NCI-H1417 treated with DMSO at 0.1 percent for 48 hours (cell line): ENCODE data around the gene USE1.

Experiments
- DNase-seq: peaks from one replicate; lab custom pipeline; 2025; lab: John Stamatoyannopoulos, UW

The USE1 gene

DNA sequence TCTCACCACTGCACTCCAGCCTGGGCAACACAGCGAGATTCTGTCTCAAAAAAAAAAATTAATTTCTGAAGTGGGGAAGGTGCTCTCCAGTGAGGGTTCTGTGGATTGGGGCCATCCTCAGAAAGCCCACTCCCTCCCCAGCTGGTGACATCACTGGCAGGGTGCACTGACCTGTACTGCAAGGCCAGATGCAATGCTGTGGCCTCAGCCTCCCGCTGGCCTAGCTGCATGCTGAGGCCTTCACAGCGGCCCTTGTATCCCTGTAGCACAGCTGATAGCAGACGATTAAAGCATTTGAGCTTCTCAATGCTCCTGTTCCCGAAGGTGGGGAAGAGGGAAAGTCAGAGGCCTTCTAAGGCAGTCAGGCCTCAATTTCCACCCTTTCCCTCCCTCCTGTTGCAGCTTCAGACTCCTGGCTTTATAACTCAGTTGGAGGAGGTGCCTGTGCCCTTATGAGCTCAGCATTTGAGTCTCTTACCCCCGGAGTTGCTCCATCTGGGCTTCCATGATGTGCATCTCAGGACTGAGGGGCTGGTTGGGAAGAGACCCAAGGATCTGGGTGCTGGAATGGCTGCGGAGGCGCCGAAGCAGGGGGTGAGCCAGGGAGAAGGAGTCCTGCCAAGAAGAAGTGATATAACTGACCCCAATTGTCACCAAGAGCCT lies 44.1 kb downstream of the USE1 start:
- DNase-seq, result no peak

DNA sequence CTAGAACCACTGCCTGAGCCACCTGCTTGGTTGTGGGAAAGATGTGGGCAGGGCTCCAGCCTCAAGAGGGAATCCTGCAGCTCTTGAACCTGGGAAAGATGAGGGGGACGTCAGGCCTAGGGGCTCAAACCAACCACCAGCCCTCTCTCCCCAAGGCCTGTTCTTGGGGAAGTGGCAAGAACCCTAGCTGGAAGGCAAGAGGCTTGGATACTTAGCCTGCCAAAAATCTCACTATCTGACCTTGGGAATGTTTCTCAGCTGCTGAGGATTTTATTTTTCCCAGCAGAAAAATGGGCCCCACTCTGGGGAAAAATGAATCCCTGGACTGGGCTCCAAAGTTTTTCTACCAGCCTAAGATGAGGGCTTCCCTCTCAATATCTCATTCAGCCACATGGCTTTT lies 44.8 kb downstream of the USE1 start:
- no peak for DNase-seq

GRCh38 chr19:17260842-17261325 lies 45.7 kb downstream of the USE1 start:
- no peak for DNase-seq

DNA sequence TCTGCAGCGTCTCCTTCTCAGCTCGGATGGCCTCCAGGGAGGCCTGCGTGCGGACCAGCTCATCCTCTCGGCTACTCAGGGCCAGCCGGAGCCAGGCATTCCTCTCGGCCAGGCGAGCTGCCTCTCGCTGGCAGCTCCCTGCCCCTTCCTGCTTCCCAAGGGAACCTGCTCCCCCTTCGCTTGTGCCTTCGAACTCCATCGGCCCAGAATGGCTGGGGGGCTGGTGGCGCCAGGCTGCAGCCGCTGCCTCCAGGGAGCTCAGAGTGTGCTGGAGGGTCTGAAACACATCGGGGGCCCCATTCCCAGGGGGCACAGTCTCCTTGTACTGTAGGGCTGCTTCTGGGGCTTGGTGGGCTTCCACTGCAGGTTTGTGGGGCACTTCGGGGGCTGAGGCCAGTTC lies 47.4 kb downstream of the USE1 start:
- no peak for DNase-seq

- DNase-seq, result no peak
Observed at GRCh38 chr19:17263712-17264640, 48.8 kb downstream of the USE1 start.

DNA sequence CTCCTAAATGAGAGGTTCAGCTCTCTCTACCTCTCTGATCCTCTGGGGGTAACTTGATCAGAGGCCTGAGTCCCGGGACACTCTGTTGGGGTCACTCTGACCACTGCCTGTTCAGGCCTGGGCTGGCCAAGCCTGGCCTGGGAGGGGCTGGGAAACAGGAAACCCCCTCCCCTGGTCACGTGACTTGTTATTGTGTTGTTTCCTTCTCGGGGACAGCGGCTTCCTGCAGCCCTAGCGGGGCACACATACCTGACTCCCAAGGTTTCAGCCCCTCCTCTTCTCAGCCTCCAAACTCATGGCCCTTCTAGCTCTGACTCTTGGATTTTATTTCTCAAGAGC lies 49.5 kb downstream of the USE1 start, which contains the start of gene USHBP1:
USHBP1 (minus strand) TSS at position 105 of the 339 bp plus-strand sequence. CDS start 446 bp downstream, outside the sequence.
- no peak for DNase-seq

- no peak for DNase-seq
Observed at GRCh38 chr19:17266026-17266425, 50.9 kb downstream of the USE1 start.

DNA sequence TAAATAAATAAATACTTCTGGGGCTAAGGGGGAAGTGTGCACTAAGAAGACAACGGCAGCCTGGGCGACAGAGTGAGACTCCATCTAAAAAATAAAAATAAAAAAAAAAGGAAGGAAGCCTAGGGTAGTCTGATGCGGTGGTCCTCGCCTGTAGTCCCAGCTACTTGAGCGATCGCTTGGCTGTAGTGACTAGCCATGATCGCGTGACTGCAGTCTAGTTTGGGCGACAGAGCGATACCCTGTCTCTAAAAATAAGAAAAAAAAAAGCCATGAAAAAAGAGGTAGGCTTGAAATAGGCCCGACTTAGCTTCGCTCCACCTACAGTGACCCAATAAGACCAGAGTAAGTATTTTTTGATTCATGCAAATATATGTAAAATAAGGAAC lies 51.4 kb downstream of the USE1 start:
- no peak for DNase-seq

GRCh38 chr19:17266975-17267788 lies 52.0 kb downstream of the USE1 start, which contains the start of gene BABAM1:
Gene BABAM1 (plus strand): TSS chr19:17267443. CDS start chr19:17268807, 1,364 bp downstream.
- DNase-seq, result peak; percentile 82

DNA sequence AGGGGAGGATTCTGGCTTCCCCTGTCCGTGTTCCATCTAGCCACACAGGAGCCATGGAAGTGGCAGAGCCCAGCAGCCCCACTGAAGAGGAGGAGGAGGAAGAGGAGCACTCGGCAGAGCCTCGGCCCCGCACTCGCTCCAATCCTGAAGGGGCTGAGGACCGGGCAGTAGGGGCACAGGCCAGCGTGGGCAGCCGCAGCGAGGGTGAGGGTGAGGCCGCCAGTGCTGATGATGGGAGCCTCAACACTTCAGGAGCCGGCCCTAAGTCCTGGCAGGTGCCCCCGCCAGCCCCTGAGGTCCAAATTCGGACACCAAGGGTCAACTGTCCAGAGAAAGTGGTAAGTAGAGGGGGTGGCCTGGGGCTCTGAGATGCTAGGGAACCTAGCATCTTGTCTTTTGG lies 53.6 kb downstream of the USE1 start:
- DNase-seq, result no peak
